Keratinocyte (primary cell): ENCODE results near the gene CREB5.

Source experiments
- EZH2 ChIP-seq: IDR thresholded peaks from one replicate; pipeline ENCODE4 v1.6.1; 2012; ENCODE audit warnings: inconsistent platforms, mild to moderate bottlenecking, low read length, moderate library complexity
- TF ChIP-seq, protein P1 (sequence below), 3 experiments: IDR thresholded peaks in 1 of 3; conservative IDR thresholded peaks in 1 of 3; optimal IDR thresholded peaks in 1 of 3; 2 replicates in 2 of 3; 3 replicates in 1 of 3; pipeline versions ENCODE3 to v1.5.1; 2011; ENCODE audit warnings: low read length in 3 of 3, mild to moderate bottlenecking in 3 of 3, moderate library complexity in 2 of 3, control low read depth in 1 of 3, inconsistent platforms in 1 of 3; ENCODE audit not compliant: insufficient read depth in 2 of 3; ENCODE audit errors: extremely low read depth in 1 of 3

DNA sequence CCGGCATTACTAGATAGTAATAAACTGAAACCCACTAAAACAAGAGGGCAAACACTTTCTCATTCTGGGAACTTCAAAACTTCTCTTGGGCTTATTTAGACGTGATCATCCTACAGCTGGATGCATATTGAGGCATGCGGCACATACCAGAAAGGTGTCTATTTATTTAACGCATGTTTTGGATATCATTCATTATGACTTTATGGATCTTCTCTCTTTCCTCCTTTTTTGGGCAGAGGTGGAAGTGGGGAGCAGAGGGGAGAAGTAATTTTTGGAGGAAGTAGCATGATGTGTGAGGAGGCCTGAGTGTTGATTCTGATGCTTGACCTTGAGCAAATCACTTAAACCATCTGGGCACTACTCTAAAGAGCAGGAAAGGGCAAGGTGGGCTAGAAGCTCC, 275.2 kb downstream of the CREB5 start:
- TF ChIP-seq, protein P1, sequence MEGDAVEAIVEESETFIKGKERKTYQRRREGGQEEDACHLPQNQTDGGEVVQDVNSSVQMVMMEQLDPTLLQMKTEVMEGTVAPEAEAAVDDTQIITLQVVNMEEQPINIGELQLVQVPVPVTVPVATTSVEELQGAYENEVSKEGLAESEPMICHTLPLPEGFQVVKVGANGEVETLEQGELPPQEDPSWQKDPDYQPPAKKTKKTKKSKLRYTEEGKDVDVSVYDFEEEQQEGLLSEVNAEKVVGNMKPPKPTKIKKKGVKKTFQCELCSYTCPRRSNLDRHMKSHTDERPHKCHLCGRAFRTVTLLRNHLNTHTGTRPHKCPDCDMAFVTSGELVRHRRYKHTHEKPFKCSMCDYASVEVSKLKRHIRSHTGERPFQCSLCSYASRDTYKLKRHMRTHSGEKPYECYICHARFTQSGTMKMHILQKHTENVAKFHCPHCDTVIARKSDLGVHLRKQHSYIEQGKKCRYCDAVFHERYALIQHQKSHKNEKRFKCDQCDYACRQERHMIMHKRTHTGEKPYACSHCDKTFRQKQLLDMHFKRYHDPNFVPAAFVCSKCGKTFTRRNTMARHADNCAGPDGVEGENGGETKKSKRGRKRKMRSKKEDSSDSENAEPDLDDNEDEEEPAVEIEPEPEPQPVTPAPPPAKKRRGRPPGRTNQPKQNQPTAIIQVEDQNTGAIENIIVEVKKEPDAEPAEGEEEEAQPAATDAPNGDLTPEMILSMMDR (optimal IDR thresholded peaks at IDR 0.05 in 1 of 3, IDR thresholded peaks at IDR 0.05 in 1 of 3, conservative IDR thresholded peaks at IDR 0.05 in 1 of 3; ENCODE audit: extremely low read depth in 1 of 3, insufficient read depth in 2 of 3, low read length in 3 of 3) = no peak
- no peak for TF ChIP-seq EZH2
